Uterus (tissue), 4 donors: ENCODE measurements around the gene SLC9A7. TPM values are rescaled to one million over a fixed set of nuclear protein-coding genes. Genes with fewer than 3 reads are reported as not detected.

Experiments
- DNase-seq, 2 donors: peaks; one replicate each; pipeline ENCODE4 v3.0.0-alpha.2; 2019 to 2020
- H3K27ac ChIP-seq, 2 donors: fragments of 200-600 bp; sonication (generic); 1 replicate in 1 of 2; 2 replicates in 1 of 2; pipeline ENCODE4 v1.5.1; 2016 to 2018
- H3K27me3 ChIP-seq, 2 donors: fragments of 200-600 bp; sonication (generic); one replicate each; pipeline ENCODE4 v1.5.1; 2018 to 2019; ENCODE audit warnings: control low read depth in 1 of 2
- H3K36me3 ChIP-seq, 2 donors: fragments of 200-600 bp; sonication (generic); one replicate each; pipeline ENCODE4 v1.5.1; 2019; ENCODE audit warnings: control low read depth in 1 of 2
- H3K4me1 ChIP-seq, 2 donors: fragments of 200-600 bp; sonication (generic); one replicate each; pipeline ENCODE4 v1.5.1; 2018 to 2019; ENCODE audit warnings: control low read depth in 1 of 2
- H3K4me3 ChIP-seq, 2 donors: fragments of 200-600 bp; sonication (generic); 1 replicate in 1 of 2; 2 replicates in 1 of 2; pipeline ENCODE4 v1.5.1; 2018 to 2019; ENCODE audit warnings: mild to moderate bottlenecking in 1 of 2
- H3K9me3 ChIP-seq, 2 donors: fragments of 200-600 bp; sonication (generic); one replicate each; pipeline ENCODE4 v1.5.1; 2019; ENCODE audit warnings: control low read depth in 1 of 2
- CTCF ChIP-seq, 4 experiments: fragments of 200-600 bp in 2 of 4; fragments of 450-650 bp in 2 of 4; sonication (generic) in 2 of 4; IDR thresholded peaks; one replicate each; pipeline ENCODE4 v1.5.1; 2016 to 2019; ENCODE audit warnings: antibody characterized with exemption in 4 of 4, mild to moderate bottlenecking in 2 of 4, moderate library complexity in 1 of 4
- POLR2A ChIP-seq, 2 donors: fragments of 450-650 bp; IDR thresholded peaks; one replicate each; pipeline ENCODE4 v1.6.1; 2016; ENCODE audit warnings: antibody characterized with exemption in 2 of 2, mild to moderate bottlenecking in 1 of 2, moderate library complexity in 1 of 2
- intact Hi-C: fragments of 100-400 bp; cut with DNase I; formaldehyde crosslinking; loops from one replicate; pipeline ENCODE4 v1.15.1; 2023; ENCODE audit warnings: low total_unique reads
- total RNA-seq, 4 donors: library from RNA; depleted of rRNA in 3 of 4; stranded (reverse); fragments of >200 nt in 3 of 4; gene quantifications; one replicate each; pipeline versions ENCODE4 v1.1.0 to v1.2.4, GENCODE V29; 2014 to 2023
- donor health status: DM: yes; HTN: yes; CAD: no.

The SLC9A7 gene
- total RNA-seq, 4 donors from 2014 or later = 0.51 to 6.4 (median 3.3) TPM

GRCh38 chrX:46599051-46599560 is 159.8 kb downstream of the SLC9A7 start:
- H3K27ac ChIP-seq = no peak overlapping the region
- no peak overlapping the region for H3K4me3 ChIP-seq
- intact Hi-C loops = no loop called here
- DNase-seq = no peak
- H3K27me3 ChIP-seq = no peaks in the 10 kb centered on the region
- H3K36me3 ChIP-seq = no peaks in the 10 kb centered on the region
- no peaks in the 10 kb centered on the region for H3K9me3 ChIP-seq
- no peaks in the 10 kb centered on the region for H3K4me1 ChIP-seq
- no peak for TF ChIP-seq CTCF (IDR thresholded peaks at IDR 0.05)
- no peak for TF ChIP-seq POLR2A (IDR thresholded peaks at IDR 0.05)

- Histone ChIP-seq H3K4me1 (no peaks in the 10 kb centered on the region), H3K27ac (no peak overlapping the region), H3K36me3 (no peaks in the 10 kb centered on the region), H3K4me3 (no peak overlapping the region), H3K27me3 (no peaks in the 10 kb centered on the region), H3K9me3 (no peaks in the 10 kb centered on the region)
- TF ChIP-seq CTCF (IDR thresholded peaks at IDR 0.05) (no peak), POLR2A (IDR thresholded peaks at IDR 0.05) (no peak)
- intact Hi-C loops = no loop called here
- no peak for DNase-seq
Observed at GRCh38 chrX:46597771-46598170, 161.1 kb downstream of the SLC9A7 start.

- TF ChIP-seq CTCF (IDR thresholded peaks at IDR 0.05) (no peak), POLR2A (IDR thresholded peaks at IDR 0.05) (no peak)
- Histone ChIP-seq H3K9me3 (no peaks in the 10 kb centered on the region), H3K4me3 (no peak overlapping the region), H3K27ac (no peak overlapping the region), H3K27me3 (no peaks in the 10 kb centered on the region), H3K36me3 (no peaks in the 10 kb centered on the region), H3K4me1 (no peaks in the 10 kb centered on the region)
- intact Hi-C loops = no loop called here
- no peak for DNase-seq
Observed at GRCh38 chrX:46597208-46597607, 161.7 kb downstream of the SLC9A7 start.

- intact Hi-C loops = no loop called here
- H3K4me3 ChIP-seq = no peak overlapping the region
- DNase-seq = no peak
- H3K9me3 ChIP-seq = no peaks in the 10 kb centered on the region
- H3K27ac ChIP-seq = no peak overlapping the region
- H3K27me3 ChIP-seq = no peaks in the 10 kb centered on the region
- TF ChIP-seq CTCF (IDR thresholded peaks at IDR 0.05) (no peak), POLR2A (IDR thresholded peaks at IDR 0.05) (no peak)
- H3K4me1 ChIP-seq = no peaks in the 10 kb centered on the region
- H3K36me3 ChIP-seq = no peaks in the 10 kb centered on the region
Observed at GRCh38 chrX:46595084-46595483, 163.8 kb downstream of the SLC9A7 start.

GRCh38 chrX:46589977-46590723 is 168.8 kb downstream of the SLC9A7 start:
- Histone ChIP-seq H3K27ac (no peak overlapping the region), H3K27me3 (no peaks in the 10 kb centered on the region), H3K36me3 (no peaks in the 10 kb centered on the region), H3K4me3 (no peak overlapping the region), H3K4me1 (no peaks in the 10 kb centered on the region), H3K9me3 (no peaks in the 10 kb centered on the region)
- no peak for DNase-seq
- TF ChIP-seq POLR2A (IDR thresholded peaks at IDR 0.05) (no peak), CTCF (IDR thresholded peaks at IDR 0.05) (no peak)
- intact Hi-C loops = no loop called here
